ENCODE data around the gene FAM156B. TPM values are rescaled to one million over a fixed set of nuclear protein-coding genes. Genes with fewer than 3 reads are reported as not detected.
"Not testable (repeated sequence)": the region's sequence is repeated elsewhere in the genome, so short reads cannot be mapped to it uniquely, and the experiment has no call there.

Gene FAM156B
- total RNA-seq, 1 experiment from 2014 or later, result 21.8 TPM

DNA sequence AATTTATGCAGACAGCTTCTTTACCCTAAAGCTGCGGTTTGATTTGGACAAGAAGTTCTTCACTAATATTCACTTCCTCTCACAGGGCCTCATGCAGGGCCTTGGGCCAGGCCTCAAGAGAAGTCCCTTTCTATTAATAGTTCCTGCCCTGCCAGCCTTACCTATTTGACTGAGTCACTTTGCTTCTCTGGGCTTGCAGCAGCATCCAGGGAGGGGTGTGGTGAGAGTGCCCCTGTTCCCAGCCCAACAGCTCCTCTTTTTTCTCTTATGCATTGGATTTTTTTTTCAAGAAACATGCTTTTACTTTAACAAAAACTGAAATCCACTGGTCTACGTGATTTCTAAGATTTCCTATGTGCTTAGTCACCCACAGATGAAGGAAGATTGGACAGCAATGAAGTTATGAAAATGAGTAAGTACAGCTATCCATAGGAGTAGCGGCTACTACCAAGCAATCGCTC is 26.7 kb downstream of the FAM156B start:
- TF ChIP-seq EZH2 (IDR thresholded peaks at IDR 0.05; ENCODE audit: borderline replicate concordance, low read depth, low read length, poor library complexity, severe bottlenecking), result no peak
- TF ChIP-seq, protein P1, sequence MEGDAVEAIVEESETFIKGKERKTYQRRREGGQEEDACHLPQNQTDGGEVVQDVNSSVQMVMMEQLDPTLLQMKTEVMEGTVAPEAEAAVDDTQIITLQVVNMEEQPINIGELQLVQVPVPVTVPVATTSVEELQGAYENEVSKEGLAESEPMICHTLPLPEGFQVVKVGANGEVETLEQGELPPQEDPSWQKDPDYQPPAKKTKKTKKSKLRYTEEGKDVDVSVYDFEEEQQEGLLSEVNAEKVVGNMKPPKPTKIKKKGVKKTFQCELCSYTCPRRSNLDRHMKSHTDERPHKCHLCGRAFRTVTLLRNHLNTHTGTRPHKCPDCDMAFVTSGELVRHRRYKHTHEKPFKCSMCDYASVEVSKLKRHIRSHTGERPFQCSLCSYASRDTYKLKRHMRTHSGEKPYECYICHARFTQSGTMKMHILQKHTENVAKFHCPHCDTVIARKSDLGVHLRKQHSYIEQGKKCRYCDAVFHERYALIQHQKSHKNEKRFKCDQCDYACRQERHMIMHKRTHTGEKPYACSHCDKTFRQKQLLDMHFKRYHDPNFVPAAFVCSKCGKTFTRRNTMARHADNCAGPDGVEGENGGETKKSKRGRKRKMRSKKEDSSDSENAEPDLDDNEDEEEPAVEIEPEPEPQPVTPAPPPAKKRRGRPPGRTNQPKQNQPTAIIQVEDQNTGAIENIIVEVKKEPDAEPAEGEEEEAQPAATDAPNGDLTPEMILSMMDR (conservative IDR thresholded peaks at IDR 0.05; ENCODE audit: low read depth, low read length), result no peak
- BruUV-seq (replicated peaks), result no TSS peak
- no peak overlapping the region for H3K4me3 ChIP-seq (ENCODE audit: low read depth, low read length, poor library complexity, severe bottlenecking)
- H3K27me3 ChIP-seq (replicated peaks; ENCODE audit: insufficient read depth, low read depth, low read length, poor library complexity), result no peaks in the 10 kb centered on the region
- ChIA-PET POLR2A (ENCODE audit: low non-redundant PET) (no interaction called here), CTCF (interaction anchor here (0.6 kb wide), 1 partner anchor 1063 kb away, joined by 3 read pairs; no protein-coding TSS in a partner anchor)
- peak overlapping the region; percentile 97 for H3K27ac ChIP-seq (ENCODE audit: low read depth, low read length, poor library complexity, severe bottlenecking)
- no peaks in the 10 kb centered on the region for H3K9me3 ChIP-seq (ENCODE audit: low read depth, low read length, poor library complexity, severe bottlenecking)
- H3K4me1 ChIP-seq (ENCODE audit: insufficient read depth, low read length, poor library complexity, severe bottlenecking), result peaks cover 21% of the 10 kb centered on the region
- intact Hi-C loops (cut with micrococcal nuclease; ENCODE audit: unreplicated experiment), result no loop called here
- peak; percentile 52 for DNase-seq (ENCODE audit: low spot score)
- no peaks in the 10 kb centered on the region for H3K36me3 ChIP-seq (ENCODE audit: insufficient read depth, low read length, poor library complexity, severe bottlenecking)

DNA sequence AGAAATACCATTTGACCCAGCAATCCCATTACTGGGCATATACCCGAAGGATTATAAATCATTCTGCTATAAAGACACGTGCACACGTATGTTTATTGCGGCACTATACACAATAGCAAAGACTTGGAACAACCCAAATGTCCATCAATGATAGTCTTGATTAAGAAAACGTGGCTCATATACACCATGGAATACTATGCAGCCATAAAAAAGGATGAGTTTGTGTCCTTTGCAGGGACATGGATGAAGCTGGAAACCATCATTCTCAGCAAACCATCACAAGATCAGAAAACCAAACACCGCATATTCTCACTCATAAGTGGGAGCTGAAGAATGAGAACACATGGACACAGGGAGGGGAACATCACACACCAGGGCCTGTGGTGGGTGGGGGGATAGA is 33.1 kb downstream of the FAM156B start:
- DNase-seq (ENCODE audit: low spot score); BruUV-seq (replicated peaks); H3K9me3 ChIP-seq (ENCODE audit: low read depth, low read length, poor library complexity, severe bottlenecking); POLR2A ChIA-PET (ENCODE audit: low non-redundant PET); H3K4me3 ChIP-seq (ENCODE audit: low read depth, low read length, poor library complexity, severe bottlenecking); H3K27ac ChIP-seq (ENCODE audit: low read depth, low read length, poor library complexity, severe bottlenecking); CTCF ChIA-PET; H3K27me3 ChIP-seq (replicated peaks; ENCODE audit: insufficient read depth, low read depth, low read length, poor library complexity); intact Hi-C loops (cut with micrococcal nuclease; ENCODE audit: unreplicated experiment); H3K4me1 ChIP-seq (ENCODE audit: insufficient read depth, low read length, poor library complexity, severe bottlenecking); H3K36me3 ChIP-seq (ENCODE audit: insufficient read depth, low read length, poor library complexity, severe bottlenecking): not testable (repeated sequence)

DNA sequence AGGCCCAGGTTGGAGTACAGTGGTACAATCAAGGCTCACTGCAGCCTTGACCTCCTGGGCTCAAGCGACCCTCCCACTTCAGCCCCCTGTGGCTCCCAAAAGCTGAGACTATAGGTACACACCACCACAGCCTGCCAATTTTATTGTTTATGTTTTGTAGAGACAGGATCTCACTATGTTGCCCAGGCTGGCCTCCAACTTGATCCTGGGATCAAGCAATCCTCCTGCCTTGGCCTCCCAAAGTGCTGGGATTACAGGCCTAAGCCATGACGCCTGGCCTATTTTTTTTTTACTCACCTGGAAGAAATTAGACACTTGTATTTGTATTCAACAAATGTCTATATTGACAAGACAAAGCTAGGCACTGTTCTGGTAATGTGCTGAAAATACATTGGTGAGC is 36.1 kb downstream of the FAM156B start:
- H3K36me3 ChIP-seq (ENCODE audit: insufficient read depth, low read length, poor library complexity, severe bottlenecking), result no peaks in the 10 kb centered on the region
- ChIA-PET POLR2A (ENCODE audit: low non-redundant PET) (no interaction called here), CTCF (no interaction called here)
- BruUV-seq (replicated peaks), result no TSS peak
- H3K9me3 ChIP-seq (ENCODE audit: low read depth, low read length, poor library complexity, severe bottlenecking), result no peaks in the 10 kb centered on the region
- H3K4me1 ChIP-seq (ENCODE audit: insufficient read depth, low read length, poor library complexity, severe bottlenecking), result no peaks in the 10 kb centered on the region
- TF ChIP-seq, protein P1 (conservative IDR thresholded peaks at IDR 0.05; ENCODE audit: low read depth, low read length), result no peak
- TF ChIP-seq EZH2 (IDR thresholded peaks at IDR 0.05; ENCODE audit: borderline replicate concordance, low read depth, low read length, poor library complexity, severe bottlenecking), result no peak
- intact Hi-C loops (cut with micrococcal nuclease; ENCODE audit: unreplicated experiment), result no loop called here
- no peak for DNase-seq (ENCODE audit: low spot score)
- no peak overlapping the region for H3K4me3 ChIP-seq (ENCODE audit: low read depth, low read length, poor library complexity, severe bottlenecking)
- no peaks in the 10 kb centered on the region for H3K27me3 ChIP-seq (replicated peaks; ENCODE audit: insufficient read depth, low read depth, low read length, poor library complexity)
- no peak overlapping the region for H3K27ac ChIP-seq (ENCODE audit: low read depth, low read length, poor library complexity, severe bottlenecking)

DNA sequence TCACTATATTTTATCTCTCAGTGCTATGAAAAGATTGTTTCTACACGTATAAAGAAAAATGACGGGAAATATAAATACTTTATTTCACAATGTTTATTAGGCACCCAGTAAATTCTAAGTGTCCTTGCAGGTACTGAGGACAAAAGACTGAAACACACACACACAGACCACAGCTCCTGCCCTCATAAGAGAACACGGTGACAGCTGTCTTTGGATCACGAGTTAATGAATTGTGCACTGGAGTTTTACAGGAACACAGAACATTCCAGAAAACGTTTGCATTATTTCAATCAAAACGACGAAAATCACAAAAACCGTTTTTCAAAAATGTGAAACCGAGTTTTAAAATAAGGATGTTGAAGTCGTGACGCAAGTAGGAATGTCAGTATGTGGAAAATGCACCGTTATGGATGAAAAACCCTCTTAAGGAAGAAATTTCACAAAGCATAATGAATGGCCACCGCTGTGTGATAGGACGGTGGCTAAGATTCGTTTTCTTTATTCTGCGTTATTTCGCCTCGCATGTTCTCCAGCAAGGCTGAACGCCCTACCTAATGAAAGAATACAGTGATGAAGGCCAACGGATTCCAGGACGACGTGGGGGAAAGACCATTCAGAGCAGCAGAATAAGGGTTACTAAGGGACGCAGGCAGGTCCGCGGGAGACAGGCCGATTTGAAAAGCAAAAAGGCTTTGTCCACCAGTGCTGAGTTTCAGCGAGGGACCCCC is 37.0 kb downstream of the FAM156B start:
- Histone ChIP-seq H3K9me3 (ENCODE audit: low read depth, low read length, poor library complexity, severe bottlenecking) (no peaks in the 10 kb centered on the region), H3K27ac (ENCODE audit: low read depth, low read length, poor library complexity, severe bottlenecking) (peak overlapping the region; percentile 97), H3K4me3 (ENCODE audit: low read depth, low read length, poor library complexity, severe bottlenecking) (peak overlapping the region; percentile 70), H3K27me3 (replicated peaks; ENCODE audit: insufficient read depth, low read depth, low read length, poor library complexity) (no peaks in the 10 kb centered on the region), H3K4me1 (ENCODE audit: insufficient read depth, low read length, poor library complexity, severe bottlenecking) (no peaks in the 10 kb centered on the region), H3K36me3 (ENCODE audit: insufficient read depth, low read length, poor library complexity, severe bottlenecking) (no peaks in the 10 kb centered on the region)
- TSS peak; percentile 78 for BruUV-seq (replicated peaks)
- CTCF ChIA-PET, result no interaction called here
- DNase-seq (ENCODE audit: low spot score), result peak; percentile 18
- POLR2A ChIA-PET (ENCODE audit: low non-redundant PET), result no interaction called here
- intact Hi-C loops (cut with micrococcal nuclease; ENCODE audit: unreplicated experiment), result no loop called here
- TF ChIP-seq EZH2 (IDR thresholded peaks at IDR 0.05; ENCODE audit: borderline replicate concordance, low read depth, low read length, poor library complexity, severe bottlenecking), result no peak
- TF ChIP-seq, protein P1 (conservative IDR thresholded peaks at IDR 0.05; ENCODE audit: low read depth, low read length), result no peak
